Hepatocyte (in vitro differentiated cells): ENCODE data around the gene DMRTC2. TPM values are rescaled to one million over a fixed set of nuclear protein-coding genes. Genes with fewer than 3 reads are reported as not detected.

Experiments used
- DNase-seq: peaks from one replicate; pipeline ENCODE4 v3.0.0-alpha.2; 2016; ENCODE audit warnings: low spot score
- H2AFZ ChIP-seq: fragments of 200-600 bp; sonication (generic); 2 replicates; pipeline ENCODE4 v1.6.0; 2016; ENCODE audit warnings: antibody characterized with exemption, mild to moderate bottlenecking
- H3K27ac ChIP-seq: fragments of 200-600 bp; sonication (generic); 2 replicates; pipeline ENCODE4 v1.5.1; 2016; ENCODE audit warnings: mild to moderate bottlenecking
- H3K27me3 ChIP-seq: fragments of 200-600 bp; sonication (generic); 2 replicates; pipeline ENCODE4 v1.6.1; 2016
- H3K36me3 ChIP-seq: fragments of 200-600 bp; sonication (generic); replicated peaks from 2 replicates; pipeline ENCODE4 v1.5.1; 2016; ENCODE audit warnings: low read depth; ENCODE audit not compliant: insufficient read depth
- H3K4me1 ChIP-seq: fragments of 200-600 bp; sonication (generic); 2 replicates; pipeline ENCODE4 v1.5.1; 2016; ENCODE audit warnings: mild to moderate bottlenecking, moderate library complexity; ENCODE audit not compliant: insufficient read depth
- H3K4me2 ChIP-seq: fragments of 200-600 bp; sonication (generic); 2 replicates; pipeline ENCODE4 v1.6.0; 2016
- H3K4me3 ChIP-seq: fragments of 200-600 bp; sonication (generic); 2 replicates; pipeline ENCODE4 v1.5.1; 2016; ENCODE audit warnings: mild to moderate bottlenecking
- H3K79me2 ChIP-seq: fragments of 200-600 bp; sonication (generic); 2 replicates; pipeline ENCODE4 v1.6.0; 2017; ENCODE audit warnings: mild to moderate bottlenecking
- H3K9me2 ChIP-seq: fragments of 200-600 bp; sonication (generic); replicated peaks from 2 replicates; pipeline ENCODE4 v1.6.0; 2017; ENCODE audit warnings: mild to moderate bottlenecking; ENCODE audit not compliant: insufficient read depth
- H3K9me3 ChIP-seq: fragments of 200-600 bp; sonication (generic); 2 replicates; pipeline ENCODE4 v1.5.1; 2016; ENCODE audit warnings: low read depth, mild to moderate bottlenecking
- H4K20me1 ChIP-seq: fragments of 200-600 bp; sonication (generic); 2 replicates; pipeline ENCODE4 v1.6.0; 2016; ENCODE audit warnings: mild to moderate bottlenecking; ENCODE audit not compliant: insufficient read depth, poor library complexity, severe bottlenecking
- EZH2 ChIP-seq: fragments of 200-600 bp; sonication (generic); IDR thresholded peaks from 2 replicates; pipeline ENCODE4 v1.6.1; 2016; ENCODE audit warnings: antibody characterized with exemption, mild to moderate bottlenecking, borderline replicate concordance
- EZH2phosphoT487 ChIP-seq: fragments of 200-600 bp; sonication (generic); IDR thresholded peaks from one replicate; pipeline ENCODE4 v1.6.1; 2018; ENCODE audit warnings: antibody characterized with exemption, mild to moderate bottlenecking, low read depth, moderate library complexity; ENCODE audit not compliant: unreplicated experiment, severe bottlenecking
- WGBS: methylation state at CpG from one replicate; pipeline ENCODE4 v1.1.6; 2016; ENCODE audit warnings: low lambda C conversion rate; ENCODE audit errors: missing lambda C conversion rate; 5-methylcytosine and 5-hydroxymethylcytosine counted together
- polyA plus RNA-seq: library from polyadenylated mRNA; unstranded; fragments of >200 nt; fragmentation: Nextera tagmentation; extraction: Ambion mirVana; gene quantifications from 2 replicates; pipeline ENCODE4 v1.2.1, GENCODE V29; 2016
- total RNA-seq: library from RNA; depleted of rRNA; stranded (reverse); fragments of >200 nt; gene quantifications from 2 replicates; pipeline ENCODE4 v1.2.3, GENCODE V29; 2014
- TF ChIP-seq, protein P1 (sequence below): fragments of 200-600 bp; sonication (generic); IDR thresholded peaks from 2 replicates; pipeline ENCODE4 v1.5.1; 2016; ENCODE audit warnings: antibody characterized with exemption, mild to moderate bottlenecking; ENCODE audit not compliant: poor library complexity

Gene DMRTC2
- total and polyA plus RNA-seq, 2 experiments from 2014 or later, result not detected

DNA sequence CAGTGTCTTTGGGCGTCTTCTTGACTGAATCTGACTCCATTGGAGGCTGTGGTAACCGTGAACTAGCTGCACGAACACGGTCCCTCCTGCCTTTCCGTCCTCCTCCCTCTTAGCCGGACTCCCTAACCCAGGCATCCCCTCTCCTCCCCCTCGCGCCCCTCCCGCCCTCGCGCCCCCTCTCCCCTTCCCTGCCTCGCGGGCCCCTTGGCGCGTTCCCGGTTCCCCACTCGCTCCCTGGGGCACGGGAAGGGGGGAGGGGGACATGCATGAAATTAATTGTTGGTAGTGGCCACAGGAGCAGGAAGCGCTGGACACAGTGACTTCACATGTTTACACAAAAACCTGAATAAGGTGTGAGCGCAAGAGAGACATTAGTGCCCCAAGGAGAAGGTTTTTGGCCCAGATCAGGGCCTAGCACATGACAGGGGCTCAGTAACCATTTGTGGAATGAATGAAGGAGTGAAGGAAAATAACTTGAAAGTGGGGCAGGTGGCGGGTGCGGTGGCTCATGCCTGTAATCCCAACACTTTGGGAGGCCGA, 279 bp downstream of the DMRTC2 start:
- Histone ChIP-seq H3K27ac (no peak overlapping the region), H3K9me2 (no peaks in the 10 kb centered on the region), H3K79me2 (no peaks in the 10 kb centered on the region), H3K4me2 (no peak overlapping the region), H2AFZ (no peak overlapping the region), H3K4me3 (no peak overlapping the region), H4K20me1 (no peaks in the 10 kb centered on the region), H3K27me3 (no peaks in the 10 kb centered on the region), H3K36me3 (no peaks in the 10 kb centered on the region), H3K4me1 (no peaks in the 10 kb centered on the region), H3K9me3 (no peaks in the 10 kb centered on the region)
- DNase-seq, result no peak
- TF ChIP-seq, protein P1, sequence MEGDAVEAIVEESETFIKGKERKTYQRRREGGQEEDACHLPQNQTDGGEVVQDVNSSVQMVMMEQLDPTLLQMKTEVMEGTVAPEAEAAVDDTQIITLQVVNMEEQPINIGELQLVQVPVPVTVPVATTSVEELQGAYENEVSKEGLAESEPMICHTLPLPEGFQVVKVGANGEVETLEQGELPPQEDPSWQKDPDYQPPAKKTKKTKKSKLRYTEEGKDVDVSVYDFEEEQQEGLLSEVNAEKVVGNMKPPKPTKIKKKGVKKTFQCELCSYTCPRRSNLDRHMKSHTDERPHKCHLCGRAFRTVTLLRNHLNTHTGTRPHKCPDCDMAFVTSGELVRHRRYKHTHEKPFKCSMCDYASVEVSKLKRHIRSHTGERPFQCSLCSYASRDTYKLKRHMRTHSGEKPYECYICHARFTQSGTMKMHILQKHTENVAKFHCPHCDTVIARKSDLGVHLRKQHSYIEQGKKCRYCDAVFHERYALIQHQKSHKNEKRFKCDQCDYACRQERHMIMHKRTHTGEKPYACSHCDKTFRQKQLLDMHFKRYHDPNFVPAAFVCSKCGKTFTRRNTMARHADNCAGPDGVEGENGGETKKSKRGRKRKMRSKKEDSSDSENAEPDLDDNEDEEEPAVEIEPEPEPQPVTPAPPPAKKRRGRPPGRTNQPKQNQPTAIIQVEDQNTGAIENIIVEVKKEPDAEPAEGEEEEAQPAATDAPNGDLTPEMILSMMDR, result no peak
- TF ChIP-seq EZH2phosphoT487, result no peak
- TF ChIP-seq EZH2, result no peak
- 92% methylated on average over 10 of the region's 23 CpGs for WGBS

DNA sequence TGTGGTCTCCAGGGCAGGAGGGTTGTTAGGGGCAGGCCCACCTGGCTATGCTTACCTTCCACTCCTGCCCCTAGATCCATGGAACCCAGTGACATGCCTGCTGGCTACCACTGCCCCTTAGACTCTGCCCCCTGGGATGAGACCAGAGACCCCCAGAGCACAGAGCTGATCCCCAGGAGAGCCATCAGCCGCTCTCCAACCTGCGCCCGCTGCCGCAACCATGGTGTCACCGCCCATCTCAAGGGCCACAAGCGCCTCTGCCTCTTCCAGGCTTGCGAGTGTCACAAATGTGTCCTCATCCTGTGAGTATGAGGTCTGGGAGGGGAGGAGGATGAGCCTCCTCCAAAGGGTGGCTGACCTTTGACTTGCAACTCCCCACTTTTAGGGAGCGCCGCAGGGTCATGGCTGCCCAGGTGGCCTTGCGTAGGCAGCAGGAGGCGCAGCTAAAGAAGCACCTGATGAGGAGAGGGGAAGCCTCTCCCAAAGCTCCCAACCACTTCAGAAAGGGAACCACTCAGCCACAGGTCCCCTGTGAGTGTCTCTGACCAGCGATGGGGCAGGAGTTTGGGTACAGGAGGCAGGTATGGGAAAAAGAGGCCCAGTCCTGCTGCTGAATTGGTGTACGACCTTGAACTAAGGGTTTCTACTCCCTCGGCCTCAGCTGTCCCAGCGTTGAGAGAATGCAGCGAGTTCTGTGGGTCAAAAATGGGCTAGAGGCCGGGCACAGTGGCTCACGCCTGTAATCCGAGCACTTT, 2.7 kb downstream of the DMRTC2 start:
- TF ChIP-seq EZH2 (no peak), EZH2phosphoT487 (no peak)
- TF ChIP-seq, protein P1, result no peak
- H4K20me1 ChIP-seq, result no peaks in the 10 kb centered on the region
- no peaks in the 10 kb centered on the region for H3K9me2 ChIP-seq
- DNase-seq, result no peak
- peaks cover 8% of the 10 kb centered on the region for H3K27me3 ChIP-seq
- no peaks in the 10 kb centered on the region for H3K9me3 ChIP-seq
- H3K36me3 ChIP-seq, result no peaks in the 10 kb centered on the region
- no peak overlapping the region for H3K4me3 ChIP-seq
- H3K27ac ChIP-seq, result no peak overlapping the region
- H2AFZ ChIP-seq, result no peak overlapping the region
- WGBS, result 88% methylated on average over 19 of the region's 19 CpGs
- no peak overlapping the region for H3K4me2 ChIP-seq
- no peaks in the 10 kb centered on the region for H3K79me2 ChIP-seq
- H3K4me1 ChIP-seq, result no peaks in the 10 kb centered on the region

DNA sequence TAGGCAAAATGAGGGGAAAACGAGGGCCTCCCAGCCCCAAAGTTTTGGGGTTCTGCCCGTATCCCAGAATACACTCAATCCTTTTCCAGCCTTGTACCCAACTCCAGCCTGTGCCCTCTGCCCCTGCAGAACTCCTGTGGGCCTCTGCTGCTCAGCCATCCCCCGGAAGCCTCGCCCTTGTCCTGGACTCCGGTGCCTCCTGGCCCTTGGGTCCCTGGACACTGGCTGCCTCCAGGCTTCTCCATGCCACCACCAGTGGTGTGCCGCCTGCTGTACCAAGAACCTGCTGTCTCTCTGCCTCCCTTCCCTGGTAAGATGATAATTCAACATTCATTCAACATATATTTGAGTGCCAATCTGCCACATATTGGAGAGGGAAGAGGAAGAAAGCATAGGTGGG, 3.8 kb downstream of the DMRTC2 start:
- Histone ChIP-seq H3K79me2 (no peaks in the 10 kb centered on the region), H3K4me2 (no peak overlapping the region), H4K20me1 (no peaks in the 10 kb centered on the region), H2AFZ (no peak overlapping the region), H3K27ac (no peak overlapping the region), H3K9me3 (no peaks in the 10 kb centered on the region), H3K27me3 (peaks cover 19% of the 10 kb centered on the region), H3K4me3 (no peak overlapping the region), H3K9me2 (no peaks in the 10 kb centered on the region), H3K36me3 (no peaks in the 10 kb centered on the region), H3K4me1 (no peaks in the 10 kb centered on the region)
- TF ChIP-seq, protein P1, result no peak
- no peak for TF ChIP-seq EZH2
- TF ChIP-seq EZH2phosphoT487, result no peak
- 70% methylated on average over 6 of the region's 6 CpGs for WGBS
- DNase-seq, result no peak
